Parathyroid adenoma (tissue), 2 donors: ENCODE measurements around the gene TMEM178B.

Source experiments
- H2AFZ ChIP-seq: fragments of 300-600 bp; sonication (generic); one replicate; pipeline ENCODE4 v1.7.0; 2017; ENCODE audit warnings: antibody characterized with exemption, mild to moderate bottlenecking
- H3K27ac ChIP-seq: fragments of 300-600 bp; sonication (generic); one replicate; pipeline ENCODE4 v1.7.0; 2017
- H3K27me3 ChIP-seq: fragments of 300-600 bp; sonication (generic); one replicate; pipeline ENCODE4 v1.7.0; 2017; ENCODE audit warnings: low read length; ENCODE audit not compliant: control insufficient read depth, insufficient read depth
- H3K36me3 ChIP-seq: fragments of 300-600 bp; sonication (generic); one replicate; pipeline ENCODE4 v1.7.0; 2017; ENCODE audit warnings: low read length; ENCODE audit not compliant: control insufficient read depth, insufficient read depth
- H3K4me1 ChIP-seq: fragments of 300-600 bp; sonication (generic); one replicate; pipeline ENCODE4 v1.7.0; 2017; ENCODE audit warnings: control low read depth
- H3K4me2 ChIP-seq: fragments of 300-600 bp; sonication (generic); one replicate; pipeline ENCODE4 v1.7.0; 2017; ENCODE audit warnings: low read length
- H3K4me3 ChIP-seq: fragments of 300-600 bp; sonication (generic); one replicate; pipeline ENCODE4 v1.7.0; 2017; ENCODE audit warnings: low read depth, low read length
- H3K79me2 ChIP-seq: fragments of 300-600 bp; sonication (generic); one replicate; pipeline ENCODE4 v1.7.0; 2017; ENCODE audit warnings: control low read depth
- H3K9ac ChIP-seq: fragments of 300-600 bp; sonication (generic); one replicate; pipeline ENCODE4 v1.7.0; 2017; ENCODE audit warnings: mild to moderate bottlenecking
- H3K9me3 ChIP-seq: fragments of 300-600 bp; sonication (generic); one replicate; pipeline ENCODE4 v1.7.0; 2017; ENCODE audit warnings: low read length; ENCODE audit not compliant: control insufficient read depth
- CTCF ChIP-seq: fragments of 300-600 bp; sonication (generic); IDR thresholded peaks from one replicate; pipeline ENCODE4 v1.7.0; 2017; ENCODE audit warnings: antibody characterized with exemption, mild to moderate bottlenecking
- donor health status: primary hyperparathyroidism.

Gene TMEM178B

DNA sequence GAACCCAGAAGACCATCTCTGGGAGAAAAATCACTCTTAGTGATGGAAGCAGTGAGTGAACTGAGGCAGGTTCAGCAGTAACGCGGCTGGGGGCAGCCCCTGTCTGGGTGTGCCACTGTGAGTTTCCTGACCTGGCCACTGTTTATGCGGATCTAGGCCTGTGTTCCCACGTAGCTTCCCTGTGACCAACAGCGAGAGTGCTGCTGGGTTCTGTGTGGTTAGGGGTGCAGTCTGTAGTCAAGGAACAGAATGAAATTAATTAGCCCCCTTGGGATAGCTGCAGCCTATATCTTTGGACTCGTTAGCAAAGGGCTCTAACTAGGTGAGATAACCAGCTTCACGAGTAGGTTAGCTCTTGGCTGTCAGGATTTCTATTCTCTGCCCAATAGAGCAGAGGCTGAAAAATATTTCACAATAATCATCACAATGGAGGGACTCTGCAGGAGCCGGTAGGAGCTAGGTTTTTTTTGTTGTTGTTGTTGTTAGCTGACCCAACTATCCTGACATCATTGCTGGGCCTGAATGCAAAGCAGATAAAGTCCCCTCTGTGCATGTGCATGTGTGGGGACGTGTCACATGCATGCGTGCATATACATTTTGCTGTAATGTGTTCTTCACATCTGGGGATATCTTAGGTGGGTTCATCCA, 164.9 kb downstream of the TMEM178B start:
- Histone ChIP-seq H3K9me3 (no peaks in the 10 kb centered on the region), H3K4me1 (no peaks in the 10 kb centered on the region), H3K4me3 (no peak overlapping the region), H3K79me2 (peaks cover 56% of the 10 kb centered on the region), H2AFZ (no peak overlapping the region), H3K4me2 (no peak overlapping the region), H3K36me3 (no peaks in the 10 kb centered on the region), H3K9ac (no peak overlapping the region), H3K27ac (no peak overlapping the region), H3K27me3 (no peaks in the 10 kb centered on the region)
- no peak for TF ChIP-seq CTCF

GRCh38 chr7:141239661-141240060, 165.8 kb downstream of the TMEM178B start:
- H2AFZ ChIP-seq = no peak overlapping the region
- no peaks in the 10 kb centered on the region for H3K27me3 ChIP-seq
- H3K9me3 ChIP-seq = no peaks in the 10 kb centered on the region
- no peak overlapping the region for H3K4me3 ChIP-seq
- H3K9ac ChIP-seq = no peak overlapping the region
- TF ChIP-seq CTCF = no peak
- no peak overlapping the region for H3K4me2 ChIP-seq
- no peak overlapping the region for H3K27ac ChIP-seq
- peaks cover 54% of the 10 kb centered on the region for H3K79me2 ChIP-seq
- no peaks in the 10 kb centered on the region for H3K4me1 ChIP-seq
- no peaks in the 10 kb centered on the region for H3K36me3 ChIP-seq

DNA sequence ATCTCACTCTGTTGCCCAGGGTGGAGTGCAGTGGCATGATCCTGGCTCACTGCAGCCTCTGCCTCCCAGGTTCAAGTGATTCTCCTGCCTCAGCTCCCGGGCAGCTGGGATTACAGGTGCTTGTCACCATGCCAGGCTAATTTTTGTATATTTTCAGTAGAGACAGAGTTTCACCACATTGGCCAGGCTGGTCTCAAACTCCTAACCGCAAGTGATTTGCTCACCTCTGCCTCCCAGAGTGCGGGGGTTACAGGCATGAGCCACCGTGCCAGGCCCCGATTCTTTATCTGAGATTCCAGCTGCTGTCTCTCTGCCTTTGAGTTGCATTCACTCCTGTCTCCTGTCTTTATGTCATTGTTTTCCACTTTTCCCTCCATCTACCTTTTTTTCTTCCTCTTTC, 168.7 kb downstream of the TMEM178B start:
- H3K27ac ChIP-seq = no peak overlapping the region
- no peak for TF ChIP-seq CTCF
- peaks cover 48% of the 10 kb centered on the region for H3K79me2 ChIP-seq
- no peak overlapping the region for H2AFZ ChIP-seq
- no peaks in the 10 kb centered on the region for H3K9me3 ChIP-seq
- H3K36me3 ChIP-seq = no peaks in the 10 kb centered on the region
- H3K4me3 ChIP-seq = no peak overlapping the region
- no peaks in the 10 kb centered on the region for H3K27me3 ChIP-seq
- no peak overlapping the region for H3K9ac ChIP-seq
- H3K4me1 ChIP-seq = no peaks in the 10 kb centered on the region
- no peak overlapping the region for H3K4me2 ChIP-seq

- no peaks in the 10 kb centered on the region for H3K4me1 ChIP-seq
- H3K9ac ChIP-seq = no peak overlapping the region
- TF ChIP-seq CTCF = no peak
- no peak overlapping the region for H3K4me3 ChIP-seq
- no peaks in the 10 kb centered on the region for H3K27me3 ChIP-seq
- H2AFZ ChIP-seq = no peak overlapping the region
- no peak overlapping the region for H3K4me2 ChIP-seq
- peaks cover 48% of the 10 kb centered on the region for H3K79me2 ChIP-seq
- no peaks in the 10 kb centered on the region for H3K36me3 ChIP-seq
- no peaks in the 10 kb centered on the region for H3K9me3 ChIP-seq
- no peak overlapping the region for H3K27ac ChIP-seq
Measured at GRCh38 chr7:141243368-141243767, 169.5 kb downstream of the TMEM178B start.

- no peak overlapping the region for H2AFZ ChIP-seq
- no peak overlapping the region for H3K4me2 ChIP-seq
- H3K9me3 ChIP-seq = no peaks in the 10 kb centered on the region
- H3K36me3 ChIP-seq = no peaks in the 10 kb centered on the region
- TF ChIP-seq CTCF = no peak
- H3K79me2 ChIP-seq = peaks cover 44% of the 10 kb centered on the region
- H3K4me3 ChIP-seq = no peak overlapping the region
- H3K27ac ChIP-seq = no peak overlapping the region
- no peak overlapping the region for H3K9ac ChIP-seq
- H3K27me3 ChIP-seq = no peaks in the 10 kb centered on the region
- H3K4me1 ChIP-seq = no peaks in the 10 kb centered on the region
Measured at GRCh38 chr7:141244435-141244834, 170.6 kb downstream of the TMEM178B start.
